Gastroesophageal sphincter (tissue), 3 donors: ENCODE results near the gene COX19.

Source experiments
- CTCF ChIP-seq, 4 experiments: fragments of 200-600 bp in 2 of 4; fragments of 450-650 bp in 2 of 4; sonication (generic) in 1 of 4; IDR thresholded peaks; one replicate each; pipeline ENCODE4 v1.5.1; 2017 to 2019; ENCODE audit warnings: antibody characterized with exemption in 4 of 4, mild to moderate bottlenecking in 2 of 4, moderate library complexity in 2 of 4
- POLR2A ChIP-seq, 2 donors: fragments of 450-650 bp; IDR thresholded peaks; one replicate each; pipeline ENCODE4 v1.6.1; 2017; ENCODE audit warnings: antibody characterized with exemption in 2 of 2, mild to moderate bottlenecking in 2 of 2, moderate library complexity in 1 of 2

DNA sequence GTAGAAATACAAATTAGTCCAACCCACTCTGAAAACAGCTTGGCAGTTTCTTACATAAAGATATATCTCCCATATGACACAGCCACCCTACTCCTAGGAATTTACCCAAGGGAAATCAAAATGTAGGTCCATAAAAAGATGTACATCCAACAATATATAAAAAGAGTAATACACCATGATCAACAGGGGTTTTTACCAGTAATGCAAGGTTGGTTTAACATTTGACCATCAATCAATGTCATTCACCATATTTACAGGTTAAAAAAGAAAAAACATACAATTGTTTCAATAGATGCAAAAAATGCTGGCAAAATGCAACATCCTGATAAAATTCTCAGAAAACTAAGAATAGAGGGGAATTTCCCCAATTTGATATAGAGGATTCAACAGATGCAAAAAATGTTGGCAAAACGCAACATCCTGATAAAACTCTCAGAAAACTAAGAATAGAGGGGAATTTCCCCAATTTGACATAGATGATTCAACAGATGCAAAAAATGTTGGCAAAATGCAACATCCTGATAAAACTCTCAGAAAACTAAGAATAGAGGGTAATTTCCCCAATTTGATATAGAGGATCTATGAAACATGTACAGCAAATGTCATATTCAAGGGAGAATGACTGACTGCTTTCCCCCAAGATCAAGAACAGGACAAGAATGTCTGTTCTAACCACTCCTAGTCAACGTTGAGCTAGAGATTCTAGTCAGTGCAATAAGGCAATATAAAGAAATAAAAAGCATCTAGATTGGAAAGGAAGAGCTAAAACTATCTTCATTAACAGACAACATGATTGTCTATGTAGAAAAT is 34.5 kb downstream of the COX19 start:
- TF ChIP-seq CTCF (IDR thresholded peaks at IDR 0.05) (no peak), POLR2A (IDR thresholded peaks at IDR 0.05) (no peak)
